Measurements from ENCODE around the gene DOCK10.

Gene DOCK10

DNA sequence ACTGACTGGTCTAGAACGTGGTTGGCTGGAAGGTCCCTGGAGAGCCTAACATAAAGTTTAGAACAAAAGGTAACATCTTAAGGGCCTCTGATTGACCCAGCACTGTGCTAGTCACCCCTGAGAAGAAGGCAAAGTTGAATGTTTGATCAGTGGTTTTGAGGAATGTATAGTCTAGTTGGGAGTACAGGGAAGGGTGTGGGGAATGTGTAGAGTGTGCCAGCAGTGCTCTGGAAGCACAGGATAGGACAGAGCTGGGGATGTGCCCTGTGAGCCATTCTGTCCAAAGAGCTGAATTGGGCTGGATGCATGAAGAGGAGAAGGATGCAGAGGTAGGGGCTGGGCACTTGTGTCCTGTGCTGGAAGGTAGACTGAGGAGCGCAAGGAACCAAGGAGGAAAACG, 41.0 kb upstream of the DOCK10 start:
- ATAC-seq: no peak
- TF ChIP-seq BACH2 (CRISPR knock-in tag; IDR thresholded peaks at IDR 0.05; ENCODE audit: borderline replicate concordance): no peak
- TF ChIP-seq ZFP30 (CRISPR knock-in tag; IDR thresholded peaks at IDR 0.05): no peak
- no peak for TF ChIP-seq ZNF8 (CRISPR knock-in tag; IDR thresholded peaks at IDR 0.05)
- no peak for TF ChIP-seq OSR1 (CRISPR knock-in tag; IDR thresholded peaks at IDR 0.05)
- no peak for TF ChIP-seq TOX (CRISPR knock-in tag; IDR thresholded peaks at IDR 0.05; ENCODE audit: borderline replicate concordance)
- no peak for TF ChIP-seq PPARA (CRISPR knock-in tag; IDR thresholded peaks at IDR 0.05; ENCODE audit: borderline replicate concordance)
- TF ChIP-seq RARB (CRISPR knock-in tag; IDR thresholded peaks at IDR 0.05): no peak
- no peak for TF ChIP-seq ZC3H10 (CRISPR knock-in tag; IDR thresholded peaks at IDR 0.05)
- TF ChIP-seq ZNF565 (CRISPR knock-in tag; conservative IDR thresholded peaks at IDR 0.05; ENCODE audit: low read depth): no peak
- no peak for TF ChIP-seq ISL1 (CRISPR knock-in tag; IDR thresholded peaks at IDR 0.05)
- no peak for TF ChIP-seq ESRRG (CRISPR knock-in tag; IDR thresholded peaks at IDR 0.05)
- no peak for TF ChIP-seq ARNTL (CRISPR knock-in tag; IDR thresholded peaks at IDR 0.05; ENCODE audit: borderline replicate concordance, low read depth)
- TF ChIP-seq, protein P1, sequence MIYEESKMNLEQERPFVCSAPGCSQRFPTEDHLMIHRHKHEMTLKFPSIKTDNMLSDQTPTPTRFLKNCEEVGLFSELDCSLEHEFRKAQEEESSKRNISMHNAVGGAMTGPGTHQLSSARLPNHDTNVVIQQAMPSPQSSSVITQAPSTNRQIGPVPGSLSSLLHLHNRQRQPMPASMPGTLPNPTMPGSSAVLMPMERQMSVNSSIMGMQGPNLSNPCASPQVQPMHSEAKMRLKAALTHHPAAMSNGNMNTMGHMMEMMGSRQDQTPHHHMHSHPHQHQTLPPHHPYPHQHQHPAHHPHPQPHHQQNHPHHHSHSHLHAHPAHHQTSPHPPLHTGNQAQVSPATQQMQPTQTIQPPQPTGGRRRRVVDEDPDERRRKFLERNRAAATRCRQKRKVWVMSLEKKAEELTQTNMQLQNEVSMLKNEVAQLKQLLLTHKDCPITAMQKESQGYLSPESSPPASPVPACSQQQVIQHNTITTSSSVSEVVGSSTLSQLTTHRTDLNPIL (CRISPR knock-in tag; IDR thresholded peaks at IDR 0.05; ENCODE audit: low read depth): no peak
- TF ChIP-seq TCF4 (CRISPR knock-in tag; IDR thresholded peaks at IDR 0.05; ENCODE audit: borderline replicate concordance): no peak

DNA sequence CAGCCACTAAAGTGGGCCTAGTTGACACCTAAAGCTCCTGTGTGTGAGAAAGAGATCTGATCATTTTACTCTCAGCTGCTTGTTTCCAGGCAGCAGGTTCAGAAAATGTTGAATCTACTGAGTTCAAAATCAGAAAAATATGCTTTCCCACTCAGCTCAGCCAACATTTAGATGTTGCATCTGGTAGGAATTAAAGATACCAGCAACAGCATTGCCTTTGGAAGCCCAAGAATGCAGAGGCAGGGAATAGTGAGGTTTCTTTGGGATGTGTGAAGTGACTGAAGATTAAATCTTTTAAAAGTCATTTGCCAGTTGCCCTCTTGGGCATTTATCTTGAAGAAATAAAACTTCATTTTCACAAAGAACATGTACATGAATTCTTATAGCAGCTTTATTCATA, 33.9 kb upstream of the DOCK10 start:
- TF ChIP-seq ESRRG (CRISPR knock-in tag; IDR thresholded peaks at IDR 0.05) (no peak), ZC3H10 (CRISPR knock-in tag; IDR thresholded peaks at IDR 0.05) (no peak), RARB (CRISPR knock-in tag; IDR thresholded peaks at IDR 0.05) (no peak), SNAI2 (CRISPR knock-in tag; IDR thresholded peaks at IDR 0.05) (no peak), ZNF8 (CRISPR knock-in tag; IDR thresholded peaks at IDR 0.05) (no peak), PPARA (CRISPR knock-in tag; IDR thresholded peaks at IDR 0.05; ENCODE audit: borderline replicate concordance) (no peak), BACH2 (CRISPR knock-in tag; IDR thresholded peaks at IDR 0.05; ENCODE audit: borderline replicate concordance) (no peak), ZNF565 (CRISPR knock-in tag; conservative IDR thresholded peaks at IDR 0.05; ENCODE audit: low read depth) (no peak)
- TF ChIP-seq, protein P1 (CRISPR knock-in tag; IDR thresholded peaks at IDR 0.05; ENCODE audit: low read depth): no peak
- peak; percentile 97 for ATAC-seq

DNA sequence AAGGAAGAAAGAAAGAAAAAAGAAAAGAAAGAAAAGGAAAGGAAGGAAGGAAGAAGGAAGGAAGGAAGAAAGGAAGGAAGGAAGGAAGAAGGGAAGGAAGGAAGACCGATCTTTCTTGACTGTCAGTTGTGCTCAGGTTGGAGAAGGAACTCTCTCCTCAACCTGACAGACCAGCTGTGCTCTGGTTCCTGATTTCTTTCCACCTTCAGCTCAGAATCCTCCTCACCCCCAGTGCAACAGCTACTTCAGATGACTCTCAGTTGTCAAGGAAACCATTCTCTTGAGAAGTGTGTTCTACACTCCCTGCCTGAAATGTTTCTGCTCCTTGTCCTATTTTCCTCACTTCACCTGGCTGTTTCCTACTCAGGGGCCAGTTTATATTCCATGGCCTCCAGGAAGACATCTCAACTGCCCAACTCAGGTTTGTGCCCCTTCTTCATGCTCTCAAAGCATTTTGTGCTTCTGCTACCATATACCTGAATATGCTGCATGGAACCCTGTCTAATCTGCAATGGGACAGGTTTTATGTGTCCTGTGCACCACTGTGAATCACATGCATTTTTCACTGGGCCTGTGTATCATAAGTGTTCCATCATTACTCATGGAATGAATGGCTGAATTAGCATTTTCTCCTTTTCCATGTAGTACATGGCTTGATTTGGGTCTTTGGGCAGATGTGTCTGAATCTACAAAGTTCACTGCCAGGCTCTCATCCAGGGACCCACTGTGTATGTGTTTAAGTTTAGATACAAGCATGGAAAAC, 32.8 kb upstream of the DOCK10 start:
- no peak for TF ChIP-seq ISL1 (CRISPR knock-in tag; IDR thresholded peaks at IDR 0.05)
- no peak for TF ChIP-seq OSR1 (CRISPR knock-in tag; IDR thresholded peaks at IDR 0.05)
- TF ChIP-seq ESRRG (CRISPR knock-in tag; IDR thresholded peaks at IDR 0.05): no peak
- no peak for TF ChIP-seq CSDC2 (CRISPR knock-in tag; IDR thresholded peaks at IDR 0.05)
- TF ChIP-seq BACH2 (CRISPR knock-in tag; IDR thresholded peaks at IDR 0.05; ENCODE audit: borderline replicate concordance): no peak
- TF ChIP-seq ZNF70 (CRISPR knock-in tag; IDR thresholded peaks at IDR 0.05): no peak
- no peak for TF ChIP-seq TOX (CRISPR knock-in tag; IDR thresholded peaks at IDR 0.05; ENCODE audit: borderline replicate concordance)
- no peak for TF ChIP-seq TCF4 (CRISPR knock-in tag; IDR thresholded peaks at IDR 0.05; ENCODE audit: borderline replicate concordance)
- TF ChIP-seq ZNF565 (CRISPR knock-in tag; conservative IDR thresholded peaks at IDR 0.05; ENCODE audit: low read depth): no peak
- TF ChIP-seq, protein P1 (CRISPR knock-in tag; IDR thresholded peaks at IDR 0.05; ENCODE audit: low read depth): no peak
- TF ChIP-seq ZC3H10 (CRISPR knock-in tag; IDR thresholded peaks at IDR 0.05): no peak
- no peak for TF ChIP-seq ARNTL (CRISPR knock-in tag; IDR thresholded peaks at IDR 0.05; ENCODE audit: borderline replicate concordance, low read depth)
- TF ChIP-seq RARB (CRISPR knock-in tag; IDR thresholded peaks at IDR 0.05): no peak
- TF ChIP-seq ZFP30 (CRISPR knock-in tag; IDR thresholded peaks at IDR 0.05): no peak
- ATAC-seq: peak; percentile 37; the same call in 2 of the 3 replicates

DNA sequence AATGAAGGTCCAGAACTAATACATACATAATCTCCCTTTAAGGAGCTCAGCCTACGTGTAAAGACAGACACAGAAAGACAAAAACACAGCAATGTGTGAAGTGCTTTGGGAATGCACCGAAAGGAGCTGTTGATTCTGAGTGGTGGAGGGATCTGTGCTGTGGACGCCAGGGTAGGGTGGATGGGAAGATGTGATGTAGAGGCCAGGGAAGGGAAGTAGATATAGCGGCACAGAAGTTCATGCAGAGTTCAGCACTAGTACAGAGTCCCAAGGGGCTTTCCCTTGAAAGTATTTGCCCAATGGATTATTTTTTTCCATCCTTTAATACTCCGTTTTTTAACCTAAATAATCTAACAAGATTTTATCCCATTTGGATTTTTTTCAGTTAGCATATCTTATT, 32.1 kb upstream of the DOCK10 start:
- ATAC-seq: no peak
- TF ChIP-seq ZNF70 (CRISPR knock-in tag; IDR thresholded peaks at IDR 0.05): no peak
- TF ChIP-seq SNAI2 (CRISPR knock-in tag; IDR thresholded peaks at IDR 0.05): no peak
- TF ChIP-seq ISL1 (CRISPR knock-in tag; IDR thresholded peaks at IDR 0.05): no peak
- TF ChIP-seq, protein P2, sequence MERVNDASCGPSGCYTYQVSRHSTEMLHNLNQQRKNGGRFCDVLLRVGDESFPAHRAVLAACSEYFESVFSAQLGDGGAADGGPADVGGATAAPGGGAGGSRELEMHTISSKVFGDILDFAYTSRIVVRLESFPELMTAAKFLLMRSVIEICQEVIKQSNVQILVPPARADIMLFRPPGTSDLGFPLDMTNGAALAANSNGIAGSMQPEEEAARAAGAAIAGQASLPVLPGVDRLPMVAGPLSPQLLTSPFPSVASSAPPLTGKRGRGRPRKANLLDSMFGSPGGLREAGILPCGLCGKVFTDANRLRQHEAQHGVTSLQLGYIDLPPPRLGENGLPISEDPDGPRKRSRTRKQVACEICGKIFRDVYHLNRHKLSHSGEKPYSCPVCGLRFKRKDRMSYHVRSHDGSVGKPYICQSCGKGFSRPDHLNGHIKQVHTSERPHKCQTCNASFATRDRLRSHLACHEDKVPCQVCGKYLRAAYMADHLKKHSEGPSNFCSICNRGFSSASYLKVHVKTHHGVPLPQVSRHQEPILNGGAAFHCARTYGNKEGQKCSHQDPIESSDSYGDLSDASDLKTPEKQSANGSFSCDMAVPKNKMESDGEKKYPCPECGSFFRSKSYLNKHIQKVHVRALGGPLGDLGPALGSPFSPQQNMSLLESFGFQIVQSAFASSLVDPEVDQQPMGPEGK (CRISPR knock-in tag; IDR thresholded peaks at IDR 0.05; ENCODE audit: borderline replicate concordance): no peak
- no peak for TF ChIP-seq ZFP30 (CRISPR knock-in tag; IDR thresholded peaks at IDR 0.05)
- no peak for TF ChIP-seq CSDC2 (CRISPR knock-in tag; IDR thresholded peaks at IDR 0.05)
- no peak for TF ChIP-seq TCF4 (CRISPR knock-in tag; IDR thresholded peaks at IDR 0.05; ENCODE audit: borderline replicate concordance)
- TF ChIP-seq, protein P3, sequence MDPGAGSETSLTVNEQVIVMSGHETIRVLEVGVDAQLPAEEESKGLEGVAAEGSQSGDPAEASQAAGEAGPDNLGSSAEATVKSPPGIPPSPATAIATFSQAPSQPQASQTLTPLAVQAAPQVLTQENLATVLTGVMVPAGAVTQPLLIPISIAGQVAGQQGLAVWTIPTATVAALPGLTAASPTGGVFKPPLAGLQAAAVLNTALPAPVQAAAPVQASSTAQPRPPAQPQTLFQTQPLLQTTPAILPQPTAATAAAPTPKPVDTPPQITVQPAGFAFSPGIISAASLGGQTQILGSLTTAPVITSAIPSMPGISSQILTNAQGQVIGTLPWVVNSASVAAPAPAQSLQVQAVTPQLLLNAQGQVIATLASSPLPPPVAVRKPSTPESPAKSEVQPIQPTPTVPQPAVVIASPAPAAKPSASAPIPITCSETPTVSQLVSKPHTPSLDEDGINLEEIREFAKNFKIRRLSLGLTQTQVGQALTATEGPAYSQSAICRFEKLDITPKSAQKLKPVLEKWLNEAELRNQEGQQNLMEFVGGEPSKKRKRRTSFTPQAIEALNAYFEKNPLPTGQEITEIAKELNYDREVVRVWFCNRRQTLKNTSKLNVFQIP (CRISPR knock-in tag; IDR thresholded peaks at IDR 0.05; ENCODE audit: borderline replicate concordance, low read depth): no peak
- no peak for TF ChIP-seq TOX (CRISPR knock-in tag; IDR thresholded peaks at IDR 0.05; ENCODE audit: borderline replicate concordance)
- TF ChIP-seq ZFP3 (CRISPR knock-in tag; IDR thresholded peaks at IDR 0.05): no peak
- no peak for TF ChIP-seq GLIS3 (CRISPR knock-in tag; IDR thresholded peaks at IDR 0.05)
- no peak for TF ChIP-seq RARB (CRISPR knock-in tag; IDR thresholded peaks at IDR 0.05)
- TF ChIP-seq ZNF565 (CRISPR knock-in tag; conservative IDR thresholded peaks at IDR 0.05; ENCODE audit: low read depth): no peak
- TF ChIP-seq ESRRG (CRISPR knock-in tag; IDR thresholded peaks at IDR 0.05): no peak
- no peak for TF ChIP-seq ZNF8 (CRISPR knock-in tag; IDR thresholded peaks at IDR 0.05)
- TF ChIP-seq, protein P4, sequence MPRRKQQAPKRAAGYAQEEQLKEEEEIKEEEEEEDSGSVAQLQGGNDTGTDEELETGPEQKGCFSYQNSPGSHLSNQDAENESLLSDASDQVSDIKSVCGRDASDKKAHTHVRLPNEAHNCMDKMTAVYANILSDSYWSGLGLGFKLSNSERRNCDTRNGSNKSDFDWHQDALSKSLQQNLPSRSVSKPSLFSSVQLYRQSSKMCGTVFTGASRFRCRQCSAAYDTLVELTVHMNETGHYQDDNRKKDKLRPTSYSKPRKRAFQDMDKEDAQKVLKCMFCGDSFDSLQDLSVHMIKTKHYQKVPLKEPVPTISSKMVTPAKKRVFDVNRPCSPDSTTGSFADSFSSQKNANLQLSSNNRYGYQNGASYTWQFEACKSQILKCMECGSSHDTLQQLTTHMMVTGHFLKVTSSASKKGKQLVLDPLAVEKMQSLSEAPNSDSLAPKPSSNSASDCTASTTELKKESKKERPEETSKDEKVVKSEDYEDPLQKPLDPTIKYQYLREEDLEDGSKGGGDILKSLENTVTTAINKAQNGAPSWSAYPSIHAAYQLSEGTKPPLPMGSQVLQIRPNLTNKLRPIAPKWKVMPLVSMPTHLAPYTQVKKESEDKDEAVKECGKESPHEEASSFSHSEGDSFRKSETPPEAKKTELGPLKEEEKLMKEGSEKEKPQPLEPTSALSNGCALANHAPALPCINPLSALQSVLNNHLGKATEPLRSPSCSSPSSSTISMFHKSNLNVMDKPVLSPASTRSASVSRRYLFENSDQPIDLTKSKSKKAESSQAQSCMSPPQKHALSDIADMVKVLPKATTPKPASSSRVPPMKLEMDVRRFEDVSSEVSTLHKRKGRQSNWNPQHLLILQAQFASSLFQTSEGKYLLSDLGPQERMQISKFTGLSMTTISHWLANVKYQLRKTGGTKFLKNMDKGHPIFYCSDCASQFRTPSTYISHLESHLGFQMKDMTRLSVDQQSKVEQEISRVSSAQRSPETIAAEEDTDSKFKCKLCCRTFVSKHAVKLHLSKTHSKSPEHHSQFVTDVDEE (CRISPR knock-in tag; IDR thresholded peaks at IDR 0.05): no peak
